Measurements from ENCODE around the gene CLDN9.
"Not testable (repeated sequence)": the region's sequence is repeated elsewhere in the genome, so short reads cannot be mapped to it uniquely, and the experiment has no call there.

The CLDN9 gene

DNA sequence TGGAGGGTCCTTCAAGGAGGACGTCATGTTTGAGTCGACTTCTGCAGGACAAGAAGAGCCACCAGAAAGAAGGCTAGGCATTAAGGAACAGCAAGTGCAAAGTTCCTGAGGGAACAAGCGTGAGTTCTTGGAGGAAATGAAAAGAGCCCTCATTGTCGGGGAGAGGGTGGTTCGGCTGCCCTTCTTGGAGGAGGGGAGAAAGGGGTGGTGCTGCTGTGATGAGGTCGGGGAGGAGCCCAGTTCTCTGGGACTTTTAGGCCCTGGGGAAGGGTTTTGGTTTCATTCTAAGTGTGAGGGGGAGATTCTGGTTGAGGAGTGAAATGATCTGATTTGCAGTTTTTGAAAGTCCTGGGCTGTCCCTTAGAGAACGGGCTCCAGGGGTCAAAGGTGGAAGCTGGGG, 19.9 kb downstream of the CLDN9 start:
- no peak for DNase-seq (ENCODE audit: low read depth)

DNA sequence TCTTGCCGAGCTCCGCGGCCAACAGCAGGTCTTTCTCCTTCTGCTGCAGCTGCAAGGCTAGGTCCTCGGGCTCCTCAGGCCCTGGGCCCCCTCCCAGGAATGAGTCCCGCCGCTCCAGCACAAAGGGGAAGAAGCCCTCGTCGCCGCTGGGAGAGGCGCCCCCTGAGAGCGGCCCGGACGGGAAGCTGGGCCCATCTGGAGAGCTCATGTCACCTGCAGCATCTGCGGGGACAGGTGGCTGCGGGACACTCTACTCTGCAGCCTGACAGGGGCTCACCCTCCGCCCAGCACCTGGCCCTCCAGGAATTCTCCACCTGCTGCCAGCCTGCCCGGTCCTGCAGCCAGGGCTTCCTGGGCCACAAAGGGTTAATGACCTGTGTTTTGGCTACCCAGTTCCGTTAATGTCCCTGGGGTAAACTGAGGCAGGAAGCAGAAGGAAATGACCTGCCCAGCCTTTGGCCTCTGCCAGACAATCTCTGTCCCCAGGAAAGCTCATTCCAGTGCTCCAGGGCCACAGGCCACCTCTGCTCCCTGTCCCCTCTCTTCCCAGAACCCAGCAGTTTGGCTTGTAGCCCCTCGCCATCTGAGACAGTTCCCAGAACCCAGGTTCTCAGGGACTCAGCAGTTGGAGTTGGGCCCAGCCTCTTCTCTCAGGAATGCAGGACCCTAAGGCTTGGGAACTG, 22.7 kb downstream of the CLDN9 start:
- no peak for DNase-seq (ENCODE audit: low read depth)

DNA sequence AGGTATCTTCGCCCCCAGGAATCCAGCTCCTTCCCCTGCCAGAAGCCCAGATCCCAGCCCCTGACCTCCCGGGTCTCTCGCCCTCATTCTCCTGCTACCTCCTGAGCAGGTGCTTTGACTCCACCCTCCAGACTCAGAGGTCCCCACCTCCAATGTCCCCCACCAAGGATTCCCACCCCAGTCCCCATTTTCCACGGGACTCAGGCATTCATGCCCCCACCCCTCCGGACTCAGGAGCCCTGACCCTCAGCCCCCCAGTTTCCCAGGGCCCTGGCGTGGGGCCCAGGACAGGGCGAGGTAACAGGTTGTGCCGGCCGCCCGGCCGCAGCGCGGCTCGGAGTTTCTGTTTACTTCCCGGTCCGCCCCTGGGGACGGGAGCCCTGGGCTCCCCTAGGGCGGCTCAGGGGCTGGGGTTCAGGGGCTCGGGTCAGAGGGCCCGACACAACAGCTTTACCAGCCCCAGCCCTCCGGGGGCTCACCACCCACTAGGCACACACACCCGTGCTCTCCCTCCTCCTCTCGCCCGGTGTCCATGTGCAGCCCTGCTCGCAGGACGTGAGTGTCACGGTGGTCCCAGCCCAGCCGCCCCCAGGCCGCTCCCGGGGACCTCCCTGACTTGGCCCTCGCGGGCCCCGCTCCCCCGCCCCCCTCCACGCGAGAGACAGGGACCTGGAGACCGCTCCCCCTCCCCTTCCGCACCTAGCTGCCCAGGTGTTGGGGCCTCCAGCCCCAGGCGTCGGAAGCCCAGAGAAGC, 23.4 kb downstream of the CLDN9 start:
- DNase-seq (ENCODE audit: low read depth), result no peak

DNA sequence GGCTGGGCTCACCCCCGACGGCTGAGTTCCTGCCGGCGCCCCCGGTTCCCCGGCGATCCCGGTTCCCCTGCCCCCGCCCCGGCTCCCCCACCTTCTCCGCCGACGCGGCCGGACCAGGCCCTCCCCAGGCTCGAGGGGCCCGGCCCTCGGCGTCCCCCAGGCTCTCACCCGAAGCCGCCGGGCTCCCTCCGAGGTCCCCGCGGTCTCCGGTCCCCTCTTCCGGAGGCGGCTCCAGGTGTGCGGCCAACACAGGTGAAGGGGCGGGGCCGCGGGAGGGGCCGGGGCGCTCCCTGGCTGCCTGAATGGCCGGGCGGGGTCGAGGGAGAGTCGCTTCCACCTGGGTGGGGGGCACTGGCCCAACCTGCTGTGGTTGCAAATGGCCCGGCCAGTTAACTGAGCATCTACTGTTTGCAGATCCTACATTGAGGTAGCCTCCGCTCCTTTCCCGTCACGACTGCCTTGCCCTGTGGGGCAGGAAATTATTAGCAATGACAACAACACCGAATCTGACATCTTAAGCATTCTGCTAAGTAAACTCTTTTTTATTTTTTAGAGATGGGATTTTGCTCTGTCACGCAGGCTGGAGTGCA, 24.1 kb downstream of the CLDN9 start, which contains the start of gene BICDL2:
Gene BICDL2 (minus strand): TSS at position 219 of the 590 bp plus-strand sequence. CDS start 1,448 bp downstream, outside the sequence.
- DNase-seq (ENCODE audit: low read depth), result no peak

DNA sequence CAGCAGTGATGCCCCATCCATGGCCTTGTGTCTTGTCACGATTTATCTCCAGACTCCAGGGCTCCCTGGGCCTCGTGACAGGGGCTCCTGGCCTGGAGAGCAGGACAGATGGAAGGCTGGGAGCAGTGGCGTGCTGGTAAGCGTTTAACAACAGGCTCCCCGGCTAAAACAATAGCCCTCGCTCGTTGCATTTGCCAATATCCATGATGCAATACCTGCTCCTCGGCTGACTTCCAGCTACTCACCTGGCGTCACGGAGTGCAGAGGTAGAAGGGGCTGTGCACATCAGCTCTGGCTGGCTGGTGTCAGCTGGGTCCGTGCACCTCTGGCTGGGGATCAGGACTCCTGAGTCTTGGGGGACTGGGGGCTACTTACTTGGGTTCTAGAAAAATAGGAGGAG, 25.5 kb downstream of the CLDN9 start:
- DNase-seq (ENCODE audit: low read depth), result no peak

DNA sequence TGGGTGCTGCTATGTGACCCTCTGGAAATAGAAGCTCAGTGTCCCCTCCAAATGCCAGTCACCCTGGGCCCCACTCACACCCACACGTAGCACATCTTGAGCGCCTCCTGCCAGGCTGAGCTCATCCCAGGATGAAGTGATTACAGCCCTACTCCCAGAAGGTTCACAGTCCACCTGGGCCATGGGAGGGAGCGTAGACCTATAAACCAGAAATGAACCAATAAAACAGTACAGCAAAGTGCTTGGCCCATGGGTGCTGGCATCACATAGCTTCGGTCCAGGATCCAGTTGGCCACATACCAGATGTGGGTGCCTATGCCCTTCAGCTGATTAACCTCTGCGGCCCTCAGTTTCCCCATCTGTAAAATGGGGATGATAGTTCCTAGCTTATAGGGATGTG, 26.2 kb downstream of the CLDN9 start:
- no peak for DNase-seq (ENCODE audit: low read depth)

DNA sequence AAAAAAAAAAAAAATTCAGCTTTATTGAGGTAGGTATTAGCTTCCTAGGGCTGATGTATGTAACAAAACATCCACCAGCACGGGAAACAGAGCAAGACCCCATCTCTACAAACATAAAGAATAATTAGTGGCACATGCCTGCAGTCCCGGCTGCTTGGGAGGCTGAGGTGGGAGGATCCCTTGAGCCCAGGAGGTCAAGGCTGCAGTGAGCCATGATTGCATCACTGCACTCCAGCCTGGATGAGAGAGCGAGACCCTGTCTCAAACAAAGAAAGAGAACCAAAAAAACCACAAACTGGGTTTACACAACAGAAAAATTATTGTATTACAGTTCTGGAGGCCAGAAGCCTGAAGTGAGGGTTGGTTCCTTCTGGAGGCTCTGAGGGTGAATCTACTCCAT, 29.7 kb downstream of the CLDN9 start:
- DNase-seq (ENCODE audit: low read depth), result no peak

DNA sequence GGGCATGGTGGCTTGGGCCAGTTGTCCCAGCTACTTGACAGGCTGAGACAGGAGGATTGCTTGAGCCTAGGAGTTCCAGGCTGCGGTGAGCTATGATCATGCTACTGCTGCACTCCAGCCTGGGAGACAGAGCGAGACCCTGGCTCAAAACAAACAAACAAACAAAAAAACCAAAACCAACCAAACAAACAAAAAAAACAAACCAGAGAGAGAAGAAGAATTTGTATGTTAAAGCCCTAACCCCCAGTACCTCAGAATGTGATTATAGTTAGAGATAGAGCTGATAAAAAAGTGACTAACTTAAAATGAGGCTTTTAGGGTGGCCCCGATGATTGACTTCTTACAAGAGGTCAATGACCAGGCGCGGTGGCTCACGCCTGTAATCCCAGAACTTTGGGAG, 32.0 kb downstream of the CLDN9 start:
- DNase-seq (ENCODE audit: low read depth), result no peak

DNA sequence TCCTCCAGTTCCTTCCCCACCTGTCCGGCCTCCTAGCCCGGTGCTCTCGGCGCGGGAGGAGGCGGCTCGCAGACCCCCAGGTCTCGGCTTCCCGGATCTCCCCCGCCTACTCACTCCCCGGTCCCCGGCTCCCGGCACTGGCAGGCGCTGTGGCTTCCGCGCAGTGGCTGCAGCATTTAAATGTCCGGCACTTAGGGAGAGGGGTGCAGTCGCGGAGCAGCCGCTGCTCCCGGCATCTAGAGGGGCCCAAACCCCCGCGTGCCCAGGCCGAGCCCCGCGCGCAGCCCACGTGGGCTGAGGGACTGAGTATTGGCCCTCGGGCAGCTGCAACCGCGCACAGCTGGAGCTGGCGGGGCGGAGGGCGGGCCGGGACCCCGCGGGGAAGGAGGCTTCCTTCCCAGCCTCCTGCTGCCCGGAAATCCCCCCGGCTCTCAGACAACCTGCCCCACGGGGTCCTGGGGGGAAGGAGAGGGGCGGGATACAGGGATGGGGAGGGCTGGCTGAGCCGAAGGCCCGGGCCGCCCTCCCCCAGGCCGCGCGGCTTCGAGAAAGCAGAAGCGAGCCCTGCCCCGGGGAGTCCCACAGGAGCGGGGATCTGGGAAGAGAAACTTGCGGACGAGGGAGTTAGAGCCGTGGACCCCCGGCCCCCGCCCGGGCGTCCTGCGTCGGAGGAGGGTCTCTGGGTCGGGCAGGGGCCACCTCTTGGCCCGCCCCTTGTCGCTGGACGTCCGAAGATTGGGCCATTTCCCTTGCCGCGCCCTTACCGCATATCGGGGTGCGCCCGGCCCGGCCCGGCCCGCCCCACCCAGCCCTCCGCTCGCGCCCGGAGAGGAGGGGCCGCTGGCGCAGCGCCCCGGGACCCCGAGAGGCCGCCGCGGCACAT, 33.3 kb downstream of the CLDN9 start, which contains the start of gene MMP25:
Gene MMP25 (plus strand): TSS at position 804 of the 883 bp plus-strand sequence. CDS start 357 bp downstream, outside the sequence.
- DNase-seq (ENCODE audit: low read depth), result no peak

DNA sequence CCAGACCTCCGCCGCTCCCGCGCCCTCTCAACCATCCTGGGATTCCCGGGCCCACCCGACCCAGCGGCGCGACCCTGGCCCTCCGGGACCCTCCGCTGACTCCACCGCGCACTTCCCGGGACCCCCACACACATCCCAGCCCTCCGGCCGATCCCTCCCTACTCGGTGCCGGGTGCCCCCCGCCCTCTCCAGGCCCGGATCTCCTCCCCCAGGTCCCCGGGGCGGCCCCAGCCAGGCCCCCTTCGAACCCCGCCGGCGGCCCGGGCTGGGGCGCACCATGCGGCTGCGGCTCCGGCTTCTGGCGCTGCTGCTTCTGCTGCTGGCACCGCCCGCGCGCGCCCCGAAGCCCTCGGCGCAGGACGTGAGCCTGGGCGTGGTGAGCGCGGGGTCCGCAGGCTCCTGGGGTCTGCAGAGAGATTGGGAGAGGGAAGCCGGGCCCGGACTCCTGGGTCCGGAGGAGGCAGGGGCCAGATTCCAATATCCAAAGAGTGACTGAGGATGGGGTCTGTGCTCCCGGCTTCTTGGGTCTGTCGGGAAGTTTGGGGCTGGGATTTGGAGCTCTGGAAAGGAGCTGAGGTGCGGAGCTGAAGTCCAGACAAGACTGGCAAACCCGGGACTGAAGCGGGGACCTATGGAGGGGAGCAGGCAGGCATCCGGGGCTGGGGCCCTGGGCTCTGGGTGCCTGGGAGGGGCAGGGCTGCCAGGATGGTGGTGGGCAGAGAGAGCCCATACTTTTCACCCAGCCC, 34.1 kb downstream of the CLDN9 start:
- no peak for DNase-seq (ENCODE audit: low read depth)

DNA sequence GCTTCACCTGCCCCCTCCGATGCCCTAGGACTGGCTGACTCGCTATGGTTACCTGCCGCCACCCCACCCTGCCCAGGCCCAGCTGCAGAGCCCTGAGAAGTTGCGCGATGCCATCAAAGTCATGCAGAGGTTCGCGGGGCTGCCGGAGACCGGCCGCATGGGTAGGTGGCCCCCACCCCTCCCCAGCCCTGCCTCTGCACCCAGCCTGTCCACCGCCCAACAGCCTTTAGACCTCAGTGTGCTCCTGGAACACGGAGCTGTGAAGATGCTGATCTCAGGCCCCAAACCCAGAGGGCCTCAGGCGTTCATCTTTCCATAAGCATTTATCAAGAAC, 34.6 kb downstream of the CLDN9 start:
- no peak for DNase-seq (ENCODE audit: low read depth)

DNA sequence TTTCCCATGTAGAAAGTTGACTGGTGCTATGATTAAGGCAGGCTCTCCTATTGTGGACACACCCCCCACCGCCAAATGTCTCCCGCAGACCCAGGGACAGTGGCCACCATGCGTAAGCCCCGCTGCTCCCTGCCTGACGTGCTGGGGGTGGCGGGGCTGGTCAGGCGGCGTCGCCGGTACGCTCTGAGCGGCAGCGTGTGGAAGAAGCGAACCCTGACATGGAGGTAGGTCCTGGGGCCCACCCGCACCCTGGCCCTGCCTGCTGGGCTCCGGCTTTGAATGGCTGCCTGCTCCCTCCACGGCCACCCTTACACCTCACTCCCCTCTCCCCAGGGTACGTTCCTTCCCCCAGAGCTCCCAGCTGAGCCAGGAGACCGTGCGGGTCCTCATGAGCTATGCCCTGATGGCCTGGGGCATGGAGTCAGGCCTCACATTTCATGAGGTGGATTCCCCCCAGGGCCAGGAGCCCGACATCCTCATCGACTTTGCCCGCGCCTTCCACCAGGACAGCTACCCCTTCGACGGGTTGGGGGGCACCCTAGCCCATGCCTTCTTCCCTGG, 37.3 kb downstream of the CLDN9 start:
- DNase-seq (ENCODE audit: low read depth), result no peak

DNA sequence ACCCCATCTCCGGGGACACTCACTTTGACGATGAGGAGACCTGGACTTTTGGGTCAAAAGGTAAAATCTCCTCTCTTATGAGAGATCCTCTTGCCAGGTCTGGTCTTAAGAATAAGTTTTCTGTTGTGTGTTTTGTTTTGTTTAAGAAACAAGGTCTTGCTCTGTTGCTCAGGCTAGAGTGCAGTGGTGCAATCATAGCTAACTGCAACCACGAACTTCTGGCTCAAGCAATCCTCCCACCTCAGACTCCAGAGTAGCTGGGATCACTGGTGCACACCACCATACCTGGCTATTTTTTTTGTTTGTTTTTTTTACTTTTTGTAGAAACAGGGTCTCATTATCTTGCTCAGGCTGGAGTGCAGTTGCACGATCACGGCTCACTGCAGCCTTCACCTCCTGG, 37.8 kb downstream of the CLDN9 start:
- DNase-seq (ENCODE audit: low read depth), result no peak

DNA sequence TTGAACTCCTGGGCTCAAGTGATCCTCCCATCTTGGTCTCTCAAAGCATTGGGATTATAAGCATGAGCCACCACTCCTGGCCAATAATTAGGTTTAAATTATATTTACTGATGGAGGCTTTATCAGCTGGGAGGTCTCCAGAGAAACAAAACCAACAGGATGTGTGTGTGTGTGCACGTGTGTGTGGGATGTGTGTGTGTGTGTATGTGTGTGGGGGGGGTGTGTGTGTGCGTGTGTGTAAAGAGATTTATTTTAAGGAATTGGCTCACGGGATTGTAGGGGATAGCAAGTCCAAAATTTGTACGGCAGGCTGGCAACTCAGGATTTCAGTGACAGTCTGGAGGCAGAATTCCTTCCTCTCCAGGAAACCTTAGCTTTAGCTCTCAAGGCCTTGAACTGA, 38.3 kb downstream of the CLDN9 start:
- DNase-seq (ENCODE audit: low read depth), result no peak

DNA sequence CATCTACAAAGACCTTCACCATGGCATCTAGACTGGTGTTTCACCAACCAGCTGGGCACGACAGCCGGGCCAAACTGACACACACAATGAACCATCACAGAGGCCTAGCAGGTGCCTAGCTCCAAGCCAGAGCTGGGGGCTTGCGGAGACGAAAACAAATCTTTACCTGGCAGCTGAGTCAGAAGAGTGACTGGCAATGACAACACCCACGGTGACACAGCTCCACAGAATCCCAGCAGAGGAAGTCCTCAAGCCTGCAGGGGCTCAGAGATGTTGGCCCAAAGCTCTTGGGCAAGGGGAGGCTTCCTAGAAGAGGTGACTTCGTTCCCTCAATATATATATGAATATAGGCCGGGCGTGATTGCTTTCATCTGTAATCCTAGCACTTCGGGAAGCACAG, 38.8 kb downstream of the CLDN9 start:
- no peak for DNase-seq (ENCODE audit: low read depth)

DNA sequence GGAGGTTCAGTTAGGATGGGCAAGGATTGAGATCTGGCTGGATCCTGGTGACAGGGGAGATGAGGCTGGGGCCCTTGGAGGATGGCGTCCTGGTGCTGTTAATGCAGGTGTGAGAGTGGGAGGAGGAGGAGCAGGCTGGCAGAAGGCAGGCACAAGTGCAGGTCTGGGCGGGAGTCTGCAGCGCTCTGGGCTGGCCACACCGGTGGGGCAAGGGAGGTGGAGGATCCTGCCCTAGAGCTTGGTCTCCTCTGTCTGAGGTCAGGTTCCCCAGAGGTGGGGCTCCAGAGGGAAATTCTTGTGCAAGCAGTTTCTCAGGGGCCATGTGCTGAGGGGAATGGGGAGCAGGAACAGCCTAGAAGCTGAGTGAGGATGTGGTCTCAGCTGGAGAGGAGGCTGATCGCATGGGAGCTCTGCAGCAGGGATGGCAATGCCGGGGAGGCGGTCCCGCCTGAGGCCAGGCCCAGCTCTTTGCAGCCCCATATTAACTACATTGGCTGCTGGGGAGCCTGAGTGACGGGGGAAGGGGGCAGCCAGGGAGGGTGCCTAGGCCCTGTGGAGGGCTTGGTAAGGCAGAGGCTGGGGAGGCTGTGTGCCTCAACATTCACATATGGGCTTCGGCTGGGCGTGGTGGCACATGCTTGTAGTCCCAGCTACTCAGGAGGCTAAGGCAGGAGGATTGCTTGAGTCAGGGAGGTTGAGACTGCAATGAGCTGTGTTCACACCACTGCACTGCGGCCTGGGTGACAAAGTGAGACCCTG, 40.0 kb downstream of the CLDN9 start:
- not testable (repeated sequence) for DNase-seq (ENCODE audit: low read depth)

DNA sequence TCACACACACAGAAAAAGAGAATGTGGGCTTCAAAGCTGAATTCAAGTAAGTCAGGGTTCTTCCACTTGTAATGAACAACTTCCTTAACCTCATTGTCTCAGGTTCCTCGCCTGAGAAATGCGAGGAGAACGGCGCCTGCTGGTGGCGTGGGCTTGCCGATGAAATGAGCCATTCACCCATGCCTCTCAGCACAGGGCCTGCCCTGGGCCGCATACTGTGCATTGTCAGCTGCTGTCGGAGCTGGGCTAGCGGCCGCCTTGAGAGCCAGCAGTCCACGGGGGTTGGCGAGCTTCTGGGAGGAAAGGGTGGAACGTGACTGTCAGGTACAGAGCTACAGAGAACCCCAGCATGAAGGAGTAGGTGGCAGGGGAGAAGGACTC, 40.6 kb downstream of the CLDN9 start:
- not testable (repeated sequence) for DNase-seq (ENCODE audit: low read depth)

DNA sequence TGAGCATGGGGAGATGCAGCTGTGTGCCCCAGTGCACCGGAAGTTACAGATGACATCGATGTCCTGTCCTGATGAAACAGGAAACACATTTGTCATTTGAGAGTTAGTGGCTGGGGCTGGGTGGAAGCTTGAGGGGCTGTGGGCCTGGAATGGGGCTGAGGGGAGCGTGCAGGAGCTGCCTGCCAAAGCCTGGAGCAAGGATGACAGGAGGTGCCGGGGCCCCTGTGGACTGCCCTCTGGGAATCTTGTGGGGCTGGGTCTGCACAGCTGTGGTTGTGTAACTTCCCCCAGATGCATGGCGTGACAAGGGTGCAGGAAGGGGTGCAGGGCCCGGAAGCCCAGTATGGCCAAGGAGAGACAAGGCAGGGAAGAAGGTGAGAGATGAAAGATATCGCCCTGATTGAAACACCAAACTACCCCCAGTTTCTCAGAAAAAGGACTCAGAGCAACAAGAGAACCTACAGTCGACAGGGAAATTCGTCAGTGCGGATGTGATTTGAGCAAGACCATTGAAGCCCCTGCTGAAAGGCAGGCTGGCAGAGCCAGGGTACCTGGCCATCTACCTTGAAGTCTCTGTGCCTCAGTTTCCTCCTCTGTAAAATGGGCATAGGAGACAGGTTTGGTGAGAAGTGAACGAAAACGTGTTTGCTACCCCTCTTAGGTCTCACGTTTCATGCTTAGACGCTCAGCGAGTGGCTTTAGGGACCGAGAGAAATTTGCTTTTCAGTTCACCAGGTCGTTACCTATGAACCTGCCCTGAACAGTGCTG, 42.4 kb downstream of the CLDN9 start:
- no peak for DNase-seq (ENCODE audit: low read depth)

DNA sequence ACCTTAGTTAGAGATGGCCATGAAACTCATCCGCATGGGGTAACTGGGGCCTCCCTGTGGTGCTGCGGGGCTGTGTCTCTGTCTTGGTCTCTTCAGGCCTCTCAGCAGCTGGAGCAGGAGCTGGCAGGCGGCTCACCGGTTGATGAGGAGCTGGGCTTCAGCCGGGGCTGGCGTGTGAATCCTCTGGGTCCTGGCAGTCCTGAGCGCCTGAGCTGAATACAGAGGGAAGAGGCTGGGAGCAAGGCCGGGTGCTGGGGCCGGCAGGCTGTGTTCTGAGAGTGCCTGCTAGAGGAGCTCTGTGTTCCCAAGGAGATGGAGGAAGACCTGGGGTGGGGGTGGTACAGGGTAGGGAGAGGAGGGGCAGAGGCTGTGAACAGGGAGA, 43.0 kb downstream of the CLDN9 start:
- DNase-seq (ENCODE audit: low read depth), result not testable (repeated sequence)
